NOMO-1 treated with dmso at 0.1 percent for 144 hours (cell line): ENCODE data around the gene CC2D2B.

Source experiments
- DNase-seq: peaks from one replicate; lab custom pipeline; 2025; ENCODE audit not compliant: unreplicated experiment; lab: John Stamatoyannopoulos, UW

Gene CC2D2B

GRCh38 chr10:96075977-96076376 is 168.2 kb downstream of the CC2D2B start:
- DNase-seq: no peak

- no peak for DNase-seq
Observed at GRCh38 chr10:96077156-96077555, 169.4 kb downstream of the CC2D2B start.

GRCh38 chr10:96082153-96082552 is 174.4 kb downstream of the CC2D2B start:
- no peak for DNase-seq
